ENCODE results near the gene HMGCL.
A peak's percentile ranks its signal among the peaks of the same experiment; 100 is the strongest.

HMGCL gene

GRCh38 chr1:23825076-23825761 is at the start of gene HMGCL:
Gene HMGCL (minus strand): TSS chr1:23825429. CDS start chr1:23825415, 14 bp downstream.
- TF ChIP-seq, protein P1, sequence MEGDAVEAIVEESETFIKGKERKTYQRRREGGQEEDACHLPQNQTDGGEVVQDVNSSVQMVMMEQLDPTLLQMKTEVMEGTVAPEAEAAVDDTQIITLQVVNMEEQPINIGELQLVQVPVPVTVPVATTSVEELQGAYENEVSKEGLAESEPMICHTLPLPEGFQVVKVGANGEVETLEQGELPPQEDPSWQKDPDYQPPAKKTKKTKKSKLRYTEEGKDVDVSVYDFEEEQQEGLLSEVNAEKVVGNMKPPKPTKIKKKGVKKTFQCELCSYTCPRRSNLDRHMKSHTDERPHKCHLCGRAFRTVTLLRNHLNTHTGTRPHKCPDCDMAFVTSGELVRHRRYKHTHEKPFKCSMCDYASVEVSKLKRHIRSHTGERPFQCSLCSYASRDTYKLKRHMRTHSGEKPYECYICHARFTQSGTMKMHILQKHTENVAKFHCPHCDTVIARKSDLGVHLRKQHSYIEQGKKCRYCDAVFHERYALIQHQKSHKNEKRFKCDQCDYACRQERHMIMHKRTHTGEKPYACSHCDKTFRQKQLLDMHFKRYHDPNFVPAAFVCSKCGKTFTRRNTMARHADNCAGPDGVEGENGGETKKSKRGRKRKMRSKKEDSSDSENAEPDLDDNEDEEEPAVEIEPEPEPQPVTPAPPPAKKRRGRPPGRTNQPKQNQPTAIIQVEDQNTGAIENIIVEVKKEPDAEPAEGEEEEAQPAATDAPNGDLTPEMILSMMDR (IDR thresholded peaks at IDR 0.05; ENCODE audit: control insufficient read depth, extremely low read depth, insufficient read depth): no peak
- peak within 1 kb of the TSS; percentile 93 for H3K4me3 ChIP-seq (ENCODE audit: low read depth, low read length)
- DNase-seq (ENCODE audit: low read depth): peak; percentile 37

GRCh38 chr1:23872421-23872820 is 47.2 kb upstream of the HMGCL start:
- TF ChIP-seq, protein P1 (IDR thresholded peaks at IDR 0.05; ENCODE audit: control insufficient read depth, extremely low read depth, insufficient read depth): no peak
- DNase-seq (ENCODE audit: low read depth): no peak
- no peak overlapping the region for H3K4me3 ChIP-seq (ENCODE audit: low read depth, low read length)

- no peak for DNase-seq (ENCODE audit: low read depth)
- no peak overlapping the region for H3K4me3 ChIP-seq (ENCODE audit: low read depth, low read length)
- TF ChIP-seq, protein P1 (IDR thresholded peaks at IDR 0.05; ENCODE audit: control insufficient read depth, extremely low read depth, insufficient read depth): no peak
These were observed 43.8 kb upstream of the HMGCL start for GRCh38 chr1:23869051-23869450.

- no peak for DNase-seq (ENCODE audit: low read depth)
- TF ChIP-seq, protein P1 (IDR thresholded peaks at IDR 0.05; ENCODE audit: control insufficient read depth, extremely low read depth, insufficient read depth): no peak
- H3K4me3 ChIP-seq (ENCODE audit: low read depth, low read length): peak overlapping the region; percentile 7; the same call in 1 of the 2 replicates
These were observed 43.4 kb upstream of the HMGCL start for GRCh38 chr1:23868557-23869016.

DNA sequence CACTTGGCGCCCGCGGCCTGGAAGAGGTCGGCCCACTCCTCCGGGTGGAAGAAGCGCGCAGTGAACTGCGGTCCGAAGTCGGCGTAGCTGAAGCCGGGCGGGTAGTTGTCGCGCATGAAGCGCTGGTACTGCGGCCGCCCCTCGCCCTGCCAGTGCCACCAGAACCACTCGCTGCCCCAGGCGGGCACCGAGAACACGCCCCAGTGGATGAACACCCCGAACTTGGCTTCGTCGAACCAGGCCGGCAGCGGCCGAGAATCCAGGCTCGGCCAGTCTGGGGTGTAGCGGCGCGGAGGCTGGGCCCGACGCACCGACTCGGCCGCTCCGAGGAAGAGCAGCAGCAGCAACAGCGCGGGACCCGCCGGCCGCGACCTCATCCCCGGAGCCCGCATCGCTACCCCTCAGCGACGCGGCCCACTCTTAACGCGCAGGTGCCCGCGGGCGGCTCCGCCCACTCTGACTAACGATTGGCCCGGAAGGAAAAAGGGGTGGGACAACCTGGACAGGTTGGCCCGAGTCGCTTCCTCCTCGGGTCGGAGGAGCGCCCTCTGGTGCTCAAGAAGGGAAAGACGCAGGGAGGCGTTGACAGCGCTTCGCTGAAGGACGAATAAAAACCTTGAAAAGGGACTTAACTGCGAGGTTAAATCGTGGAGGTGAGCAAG is 42.8 kb upstream of the HMGCL start, which contains the start of gene FUCA1:
TSS of gene FUCA1 (minus strand) at position 396 of the 662 bp plus-strand sequence. CDS start at position 392, 4 bp downstream.
- DNase-seq (ENCODE audit: low read depth): peak; percentile 62
- TF ChIP-seq, protein P1 (IDR thresholded peaks at IDR 0.05; ENCODE audit: control insufficient read depth, extremely low read depth, insufficient read depth): peak; percentile 59
- peak within 1 kb of the TSS; percentile 60 for H3K4me3 ChIP-seq (ENCODE audit: low read depth, low read length)

DNA sequence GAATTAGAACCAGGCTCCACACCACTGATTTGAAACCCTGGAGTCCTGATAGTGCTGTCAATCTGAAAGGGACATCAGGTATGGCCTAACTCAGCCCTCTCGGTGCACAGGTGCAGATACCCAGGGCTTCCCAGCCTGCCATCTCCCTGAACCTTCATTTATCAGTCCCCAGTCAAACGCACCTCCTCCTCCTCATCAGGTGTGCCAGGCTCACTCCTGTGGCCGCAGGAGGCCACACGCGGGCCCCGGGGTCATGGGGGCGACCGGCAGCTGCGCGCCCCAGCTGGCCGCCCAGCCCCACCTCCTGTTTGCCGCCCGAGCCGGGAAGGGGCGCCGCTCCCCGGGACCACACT is 42.3 kb upstream of the HMGCL start:
- H3K4me3 ChIP-seq (ENCODE audit: low read depth, low read length): peak overlapping the region; percentile 60
- DNase-seq (ENCODE audit: low read depth): no peak
- TF ChIP-seq, protein P1 (IDR thresholded peaks at IDR 0.05; ENCODE audit: control insufficient read depth, extremely low read depth, insufficient read depth): no peak

All from LNCaP clone FGC (cell line).